ENCODE results near the gene ERBB4.

GRCh38 chr2:211671977-211672376 is 866.6 kb downstream of the ERBB4 start:
- TF ChIP-seq, protein P1, sequence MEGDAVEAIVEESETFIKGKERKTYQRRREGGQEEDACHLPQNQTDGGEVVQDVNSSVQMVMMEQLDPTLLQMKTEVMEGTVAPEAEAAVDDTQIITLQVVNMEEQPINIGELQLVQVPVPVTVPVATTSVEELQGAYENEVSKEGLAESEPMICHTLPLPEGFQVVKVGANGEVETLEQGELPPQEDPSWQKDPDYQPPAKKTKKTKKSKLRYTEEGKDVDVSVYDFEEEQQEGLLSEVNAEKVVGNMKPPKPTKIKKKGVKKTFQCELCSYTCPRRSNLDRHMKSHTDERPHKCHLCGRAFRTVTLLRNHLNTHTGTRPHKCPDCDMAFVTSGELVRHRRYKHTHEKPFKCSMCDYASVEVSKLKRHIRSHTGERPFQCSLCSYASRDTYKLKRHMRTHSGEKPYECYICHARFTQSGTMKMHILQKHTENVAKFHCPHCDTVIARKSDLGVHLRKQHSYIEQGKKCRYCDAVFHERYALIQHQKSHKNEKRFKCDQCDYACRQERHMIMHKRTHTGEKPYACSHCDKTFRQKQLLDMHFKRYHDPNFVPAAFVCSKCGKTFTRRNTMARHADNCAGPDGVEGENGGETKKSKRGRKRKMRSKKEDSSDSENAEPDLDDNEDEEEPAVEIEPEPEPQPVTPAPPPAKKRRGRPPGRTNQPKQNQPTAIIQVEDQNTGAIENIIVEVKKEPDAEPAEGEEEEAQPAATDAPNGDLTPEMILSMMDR (IDR thresholded peaks at IDR 0.05): no peak
- no peak for TF ChIP-seq POLR2A (IDR thresholded peaks at IDR 0.05)

Data from ovary (tissue), 3 donors.